ENCODE results near the gene PBXIP1.
A peak's percentile ranks its signal among the peaks of the same experiment; 100 is the strongest.

The PBXIP1 gene

GRCh38 chr1:154940213-154940560 is 15.7 kb downstream of the PBXIP1 start:
- TF ChIP-seq SIN3A (IDR thresholded peaks at IDR 0.05; ENCODE audit: borderline replicate concordance, insufficient read depth, low read length) (no peak), REST (IDR thresholded peaks at IDR 0.05; ENCODE audit: insufficient read depth in 1 of 2, low read depth in 2 of 2, low read length in 2 of 2) (no peak), FOXP2 (optimal IDR thresholded peaks at IDR 0.05; ENCODE audit: borderline replicate concordance, extremely low read depth, extremely low read length, insufficient read depth) (no peak), POLR2AphosphoS5 (IDR thresholded peaks at IDR 0.05; ENCODE audit: low read depth, low read length) (no peak), TAF1 (IDR thresholded peaks at IDR 0.05; ENCODE audit: borderline replicate concordance, insufficient read depth, low read length) (no peak)

DNA sequence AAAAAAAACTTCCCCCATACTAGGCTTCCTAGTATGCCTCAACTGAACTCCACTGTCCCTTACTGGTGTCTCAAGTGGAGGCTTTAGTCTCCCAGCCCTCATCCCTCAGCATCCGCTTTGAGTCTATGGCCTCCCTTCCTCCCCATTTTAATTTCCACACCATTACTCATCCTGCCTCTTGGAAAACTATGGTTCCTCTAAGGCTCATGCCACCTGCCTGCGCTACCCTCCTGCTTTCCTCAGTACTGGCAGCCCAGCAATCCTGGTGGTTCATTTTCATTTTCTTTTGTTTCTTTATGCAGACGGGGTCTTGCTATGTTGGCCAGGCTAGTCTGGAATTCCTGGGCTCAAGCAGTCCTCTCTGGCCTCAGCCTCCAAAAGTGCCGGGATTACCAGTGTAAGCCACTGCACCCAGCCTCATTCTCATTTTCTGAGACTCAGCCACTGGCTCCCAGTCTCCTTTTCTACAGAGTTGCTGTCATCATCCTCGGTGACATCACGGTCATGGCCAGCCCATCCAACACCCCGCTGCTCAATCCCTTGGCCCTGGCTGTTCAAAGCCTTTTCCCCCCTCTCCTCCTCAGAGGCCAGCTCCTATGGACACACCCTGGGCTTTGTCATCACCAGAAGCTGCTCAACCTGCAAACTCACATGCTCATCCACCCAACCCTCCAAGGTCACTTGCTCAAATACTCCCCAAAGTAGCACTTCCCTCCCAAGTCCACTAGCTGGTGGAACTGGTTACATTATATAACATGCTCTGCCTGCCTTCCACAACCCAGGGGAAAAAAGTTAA is 17.1 kb downstream of the PBXIP1 start:
- no peak for TF ChIP-seq FOXP2 (optimal IDR thresholded peaks at IDR 0.05; ENCODE audit: borderline replicate concordance, extremely low read depth, extremely low read length, insufficient read depth)
- TF ChIP-seq REST (IDR thresholded peaks at IDR 0.05; ENCODE audit: insufficient read depth in 1 of 2, low read depth in 2 of 2, low read length in 2 of 2), result no peak
- TF ChIP-seq POLR2AphosphoS5 (IDR thresholded peaks at IDR 0.05; ENCODE audit: low read depth, low read length), result no peak
- no peak for TF ChIP-seq SIN3A (IDR thresholded peaks at IDR 0.05; ENCODE audit: borderline replicate concordance, insufficient read depth, low read length)
- no peak for TF ChIP-seq TAF1 (IDR thresholded peaks at IDR 0.05; ENCODE audit: borderline replicate concordance, insufficient read depth, low read length)

DNA sequence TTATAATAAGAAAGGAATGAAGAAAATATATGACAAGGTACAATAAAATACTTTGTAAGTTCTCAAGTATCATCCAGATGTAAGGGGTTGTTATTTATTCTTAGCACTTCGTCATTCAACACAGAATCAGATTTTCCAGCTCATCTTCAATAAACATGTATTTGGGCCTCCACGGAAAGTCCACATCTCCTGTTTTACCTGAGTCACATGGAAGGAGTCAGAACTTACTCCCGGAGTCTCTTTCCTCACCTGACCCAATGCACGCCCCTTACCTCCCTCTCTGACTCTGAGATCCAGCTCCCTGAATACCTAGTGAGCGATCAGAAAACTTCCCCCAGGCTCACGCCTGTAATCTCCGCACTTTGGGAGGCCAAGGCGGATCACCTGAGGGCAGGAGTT is 17.9 kb downstream of the PBXIP1 start:
- TF ChIP-seq SIN3A (IDR thresholded peaks at IDR 0.05; ENCODE audit: borderline replicate concordance, insufficient read depth, low read length) (no peak), REST (IDR thresholded peaks at IDR 0.05; ENCODE audit: insufficient read depth in 1 of 2, low read depth in 2 of 2, low read length in 2 of 2) (no peak), POLR2AphosphoS5 (IDR thresholded peaks at IDR 0.05; ENCODE audit: low read depth, low read length) (no peak), TAF1 (IDR thresholded peaks at IDR 0.05; ENCODE audit: borderline replicate concordance, insufficient read depth, low read length) (no peak), FOXP2 (optimal IDR thresholded peaks at IDR 0.05; ENCODE audit: borderline replicate concordance, extremely low read depth, extremely low read length, insufficient read depth) (no peak)

DNA sequence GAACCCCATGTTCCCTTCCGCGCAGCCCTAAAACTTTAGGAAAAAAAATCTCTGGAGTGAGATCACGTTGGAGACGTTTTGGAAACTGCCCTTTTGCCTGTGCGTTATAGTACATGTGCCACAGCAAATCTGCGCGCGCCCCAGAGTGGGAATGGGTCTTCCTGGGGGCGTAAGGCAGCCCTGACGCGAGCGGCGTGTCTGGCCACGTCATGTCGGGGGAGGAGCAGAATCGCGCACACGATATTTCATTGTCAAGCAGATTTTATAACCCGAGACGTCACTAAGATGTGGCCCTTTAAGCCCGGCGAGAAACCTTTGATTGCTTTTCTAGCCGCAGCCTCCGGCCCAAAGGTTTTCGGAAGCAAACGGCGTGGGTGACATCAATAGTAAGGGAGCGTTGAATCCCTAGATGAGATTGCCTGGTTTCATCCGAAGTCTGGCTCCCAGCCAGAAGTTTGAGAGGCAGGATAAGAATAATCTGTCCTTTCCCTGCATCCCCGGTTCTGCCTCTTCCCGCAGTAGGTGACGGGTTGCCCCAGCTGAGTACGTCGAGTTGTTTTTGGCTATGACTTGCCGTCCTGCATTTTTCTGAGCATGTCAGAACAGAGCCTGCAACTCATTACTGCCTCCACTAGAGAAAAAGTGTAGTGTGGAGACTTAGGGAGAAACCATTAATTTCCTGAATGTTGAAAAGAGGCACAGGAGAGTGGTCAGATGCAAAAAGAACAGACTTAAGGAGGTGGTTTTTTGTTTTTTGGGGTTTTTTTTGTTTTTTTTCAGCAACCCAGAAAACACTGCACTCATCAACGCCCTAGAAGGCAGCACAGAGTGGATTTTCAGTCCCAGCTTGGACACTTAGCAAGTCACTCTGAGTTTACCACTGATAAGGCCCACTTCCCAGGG is 18.6 kb downstream of the PBXIP1 start:
- 0 out of 2 replicates have a peak, but pooled peaks have one; percentile 31 for TF ChIP-seq TAF1 (IDR thresholded peaks at IDR 0.05; ENCODE audit: borderline replicate concordance, insufficient read depth, low read length)
- peak; percentile 81 for TF ChIP-seq POLR2AphosphoS5 (IDR thresholded peaks at IDR 0.05; ENCODE audit: low read depth, low read length)
- TF ChIP-seq FOXP2 (optimal IDR thresholded peaks at IDR 0.05; ENCODE audit: borderline replicate concordance, extremely low read depth, extremely low read length, insufficient read depth), result peak; percentile 80
- TF ChIP-seq REST (IDR thresholded peaks at IDR 0.05; ENCODE audit: insufficient read depth in 1 of 2, low read depth in 2 of 2, low read length in 2 of 2), result no peak
- TF ChIP-seq SIN3A (IDR thresholded peaks at IDR 0.05; ENCODE audit: borderline replicate concordance, insufficient read depth, low read length), result peak; percentile 89; the same call in 1 of the 2 replicates
